C4-2B (cell line): Measurements from ENCODE around the gene CELA1.

Source experiments
- H3K27ac ChIP-seq: fragments of 450-650 bp; 2 replicates; pipeline ENCODE4 v1.5.1; 2017
- ZFX ChIP-seq: fragments of 450-650 bp; IDR thresholded peaks from 2 replicates; pipeline ENCODE4 v1.6.1; 2017
- TF ChIP-seq, protein P1 (sequence below): fragments of 450-650 bp; conservative IDR thresholded peaks from 2 replicates; pipeline ENCODE4 v1.5.1; 2017; ENCODE audit warnings: mild to moderate bottlenecking

The CELA1 gene

GRCh38 chr12:51326698-51327439 lies 19.6 kb downstream of the CELA1 start:
- no peak overlapping the region for H3K27ac ChIP-seq
- no peak for TF ChIP-seq ZFX
- TF ChIP-seq, protein P1, sequence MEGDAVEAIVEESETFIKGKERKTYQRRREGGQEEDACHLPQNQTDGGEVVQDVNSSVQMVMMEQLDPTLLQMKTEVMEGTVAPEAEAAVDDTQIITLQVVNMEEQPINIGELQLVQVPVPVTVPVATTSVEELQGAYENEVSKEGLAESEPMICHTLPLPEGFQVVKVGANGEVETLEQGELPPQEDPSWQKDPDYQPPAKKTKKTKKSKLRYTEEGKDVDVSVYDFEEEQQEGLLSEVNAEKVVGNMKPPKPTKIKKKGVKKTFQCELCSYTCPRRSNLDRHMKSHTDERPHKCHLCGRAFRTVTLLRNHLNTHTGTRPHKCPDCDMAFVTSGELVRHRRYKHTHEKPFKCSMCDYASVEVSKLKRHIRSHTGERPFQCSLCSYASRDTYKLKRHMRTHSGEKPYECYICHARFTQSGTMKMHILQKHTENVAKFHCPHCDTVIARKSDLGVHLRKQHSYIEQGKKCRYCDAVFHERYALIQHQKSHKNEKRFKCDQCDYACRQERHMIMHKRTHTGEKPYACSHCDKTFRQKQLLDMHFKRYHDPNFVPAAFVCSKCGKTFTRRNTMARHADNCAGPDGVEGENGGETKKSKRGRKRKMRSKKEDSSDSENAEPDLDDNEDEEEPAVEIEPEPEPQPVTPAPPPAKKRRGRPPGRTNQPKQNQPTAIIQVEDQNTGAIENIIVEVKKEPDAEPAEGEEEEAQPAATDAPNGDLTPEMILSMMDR = no peak

- no peak for TF ChIP-seq ZFX
- TF ChIP-seq, protein P1 = no peak
Observed at GRCh38 chr12:51324953-51325352, 21.5 kb downstream of the CELA1 start.

GRCh38 chr12:51323966-51324895 lies 22.2 kb downstream of the CELA1 start, which contains the start of gene BIN2:
TSS of gene BIN2 (minus strand) at chr12:51324174. CDS start at chr12:51324102, 72 bp downstream.
- H3K27ac ChIP-seq = no peak within 1 kb of the TSS
- no peak for TF ChIP-seq ZFX
- TF ChIP-seq, protein P1 = no peak

More at GRCh38 chr12:51324953-51325352, 21.5 kb downstream of the CELA1 start:
- H3K27ac ChIP-seq = no peak overlapping the region

GRCh38 chr12:51323317-51323960 lies 23.0 kb downstream of the CELA1 start:
- no peak overlapping the region for H3K27ac ChIP-seq
- TF ChIP-seq, protein P1 = no peak
- no peak for TF ChIP-seq ZFX

GRCh38 chr12:51322452-51322851 lies 24.0 kb downstream of the CELA1 start:
- no peak for TF ChIP-seq ZFX
- TF ChIP-seq, protein P1 = no peak
- no peak overlapping the region for H3K27ac ChIP-seq

- no peak overlapping the region for H3K27ac ChIP-seq
- TF ChIP-seq ZFX = no peak
Observed at GRCh38 chr12:51321882-51322281, 24.6 kb downstream of the CELA1 start.

DNA sequence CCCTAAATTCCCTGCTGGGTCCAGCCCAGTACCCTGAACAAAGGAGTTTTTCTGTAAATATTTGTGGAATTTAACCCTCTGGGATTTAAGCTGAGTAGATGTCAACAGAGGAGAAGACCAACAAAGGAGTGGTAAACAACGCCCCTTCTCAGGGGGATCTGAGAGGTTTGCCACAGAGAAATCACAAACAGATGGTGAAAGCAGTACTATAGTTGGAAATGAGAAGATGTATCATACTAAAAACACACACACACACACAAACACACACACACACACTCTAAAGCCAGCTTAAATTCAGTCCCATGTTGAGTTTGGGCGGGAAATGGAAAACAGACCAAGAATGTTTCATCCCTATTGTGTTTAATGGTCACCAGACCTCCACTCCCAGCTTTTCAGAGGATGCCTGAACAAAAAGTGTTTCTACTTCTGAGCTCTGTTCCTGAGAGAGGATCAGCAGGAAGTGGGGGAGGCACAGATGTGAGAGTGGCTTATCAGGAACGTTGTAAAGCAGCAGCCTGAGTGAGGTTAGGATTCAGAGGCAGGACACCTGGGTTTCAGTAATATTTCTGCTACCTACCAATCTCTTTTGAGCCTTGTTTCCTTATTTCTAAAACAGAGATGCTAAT lies 25.7 kb downstream of the CELA1 start:
- no peak for TF ChIP-seq ZFX
- TF ChIP-seq, protein P1 = no peak
- no peak overlapping the region for H3K27ac ChIP-seq
